Kidney epithelial cell (primary cell): ENCODE measurements around the gene GPR78. TPM values are rescaled to one million over a fixed set of nuclear protein-coding genes. Genes with fewer than 3 reads are reported as not detected.

ENCODE experiments used
- DNase-seq: peaks from one replicate; pipeline ENCODE4 v3.0.0-alpha.2; 2010; ENCODE audit warnings: low read depth
- H3K27me3 ChIP-seq: 2 replicates; pipeline ENCODE4 v1.6.0; 2011; ENCODE audit warnings: low read length; ENCODE audit not compliant: control insufficient read depth, insufficient read depth
- H3K36me3 ChIP-seq: 2 replicates; pipeline ENCODE4 v1.5.1; 2011; ENCODE audit warnings: low read length; ENCODE audit not compliant: control insufficient read depth, insufficient read depth
- H3K4me3 ChIP-seq: 2 replicates; pipeline ENCODE4 v1.5.1; 2011; ENCODE audit warnings: low read depth, mild to moderate bottlenecking, control low read depth, low read length
- total RNA-seq: library from RNA; depleted of rRNA; stranded (reverse); fragments of >200 nt; gene quantifications from 2 replicates; pipeline ENCODE4 v1.2.3, GENCODE V29; 2015
- TF ChIP-seq, protein P1 (sequence below): IDR thresholded peaks from 2 replicates; pipeline ENCODE4 v1.5.1; 2011; ENCODE audit warnings: mild to moderate bottlenecking, moderate library complexity, low read length, control low read depth, inconsistent platforms; ENCODE audit not compliant: insufficient read depth, poor library complexity, severe bottlenecking

The GPR78 gene
- total RNA-seq, 1 donor from 2014 or later: not detected

DNA sequence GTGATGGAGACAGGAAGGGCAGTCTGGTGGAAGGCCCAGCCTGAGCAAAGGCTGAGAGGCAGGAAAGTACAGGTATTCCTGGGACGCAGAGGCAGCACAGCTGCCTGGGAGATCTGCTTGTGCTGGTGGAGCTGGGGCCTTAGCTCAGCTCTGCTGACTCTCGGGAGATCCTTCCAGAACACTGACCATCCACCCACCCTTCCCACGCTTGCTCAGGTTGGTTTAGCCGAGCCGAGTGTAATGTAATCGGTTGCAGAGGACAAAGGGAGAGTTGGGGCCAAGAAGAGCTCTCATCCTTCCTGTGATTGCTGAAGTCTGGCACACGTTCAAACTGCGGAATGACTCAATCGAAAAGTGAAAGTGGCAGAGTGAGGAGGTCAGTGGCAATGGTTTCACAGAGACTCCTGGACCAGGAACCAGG, 43.1 kb upstream of the GPR78 start:
- Histone ChIP-seq H3K27me3 (no peaks in the 10 kb centered on the region), H3K4me3 (no peak overlapping the region), H3K36me3 (no peaks in the 10 kb centered on the region)
- DNase-seq: peak; percentile 69
- TF ChIP-seq, protein P1, sequence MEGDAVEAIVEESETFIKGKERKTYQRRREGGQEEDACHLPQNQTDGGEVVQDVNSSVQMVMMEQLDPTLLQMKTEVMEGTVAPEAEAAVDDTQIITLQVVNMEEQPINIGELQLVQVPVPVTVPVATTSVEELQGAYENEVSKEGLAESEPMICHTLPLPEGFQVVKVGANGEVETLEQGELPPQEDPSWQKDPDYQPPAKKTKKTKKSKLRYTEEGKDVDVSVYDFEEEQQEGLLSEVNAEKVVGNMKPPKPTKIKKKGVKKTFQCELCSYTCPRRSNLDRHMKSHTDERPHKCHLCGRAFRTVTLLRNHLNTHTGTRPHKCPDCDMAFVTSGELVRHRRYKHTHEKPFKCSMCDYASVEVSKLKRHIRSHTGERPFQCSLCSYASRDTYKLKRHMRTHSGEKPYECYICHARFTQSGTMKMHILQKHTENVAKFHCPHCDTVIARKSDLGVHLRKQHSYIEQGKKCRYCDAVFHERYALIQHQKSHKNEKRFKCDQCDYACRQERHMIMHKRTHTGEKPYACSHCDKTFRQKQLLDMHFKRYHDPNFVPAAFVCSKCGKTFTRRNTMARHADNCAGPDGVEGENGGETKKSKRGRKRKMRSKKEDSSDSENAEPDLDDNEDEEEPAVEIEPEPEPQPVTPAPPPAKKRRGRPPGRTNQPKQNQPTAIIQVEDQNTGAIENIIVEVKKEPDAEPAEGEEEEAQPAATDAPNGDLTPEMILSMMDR: no peak

DNA sequence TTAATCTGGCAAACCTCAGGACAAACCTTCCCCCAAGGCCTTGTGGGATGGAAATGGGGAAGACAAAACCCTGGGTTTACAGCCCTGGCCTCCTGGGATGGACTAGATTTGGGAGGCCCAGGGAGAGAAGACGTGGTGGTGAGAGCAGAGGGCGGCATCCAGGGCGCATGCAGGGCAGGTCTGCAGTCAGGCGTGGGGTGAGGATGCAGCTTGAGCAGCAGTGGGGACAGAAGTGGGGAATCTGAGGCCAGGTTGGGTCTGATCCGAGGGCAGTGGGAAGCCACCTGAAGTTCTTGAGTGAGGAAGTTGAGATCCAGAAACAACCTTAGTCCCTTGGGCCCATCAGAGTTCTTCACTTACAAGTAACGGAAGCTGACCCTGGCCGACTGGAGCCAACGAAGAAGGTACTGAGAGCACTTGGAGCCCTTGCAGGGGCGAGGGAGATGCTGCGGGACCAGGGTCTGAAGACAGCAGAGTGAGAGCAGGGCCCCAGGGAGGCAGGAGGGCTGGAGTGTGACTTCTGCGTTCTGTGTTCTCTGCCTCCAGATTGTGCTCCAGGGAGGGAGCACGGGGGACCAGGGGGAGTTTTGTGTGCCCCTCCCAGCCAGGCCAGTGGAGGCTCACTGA, 42.0 kb upstream of the GPR78 start:
- TF ChIP-seq, protein P1: no peak

DNA sequence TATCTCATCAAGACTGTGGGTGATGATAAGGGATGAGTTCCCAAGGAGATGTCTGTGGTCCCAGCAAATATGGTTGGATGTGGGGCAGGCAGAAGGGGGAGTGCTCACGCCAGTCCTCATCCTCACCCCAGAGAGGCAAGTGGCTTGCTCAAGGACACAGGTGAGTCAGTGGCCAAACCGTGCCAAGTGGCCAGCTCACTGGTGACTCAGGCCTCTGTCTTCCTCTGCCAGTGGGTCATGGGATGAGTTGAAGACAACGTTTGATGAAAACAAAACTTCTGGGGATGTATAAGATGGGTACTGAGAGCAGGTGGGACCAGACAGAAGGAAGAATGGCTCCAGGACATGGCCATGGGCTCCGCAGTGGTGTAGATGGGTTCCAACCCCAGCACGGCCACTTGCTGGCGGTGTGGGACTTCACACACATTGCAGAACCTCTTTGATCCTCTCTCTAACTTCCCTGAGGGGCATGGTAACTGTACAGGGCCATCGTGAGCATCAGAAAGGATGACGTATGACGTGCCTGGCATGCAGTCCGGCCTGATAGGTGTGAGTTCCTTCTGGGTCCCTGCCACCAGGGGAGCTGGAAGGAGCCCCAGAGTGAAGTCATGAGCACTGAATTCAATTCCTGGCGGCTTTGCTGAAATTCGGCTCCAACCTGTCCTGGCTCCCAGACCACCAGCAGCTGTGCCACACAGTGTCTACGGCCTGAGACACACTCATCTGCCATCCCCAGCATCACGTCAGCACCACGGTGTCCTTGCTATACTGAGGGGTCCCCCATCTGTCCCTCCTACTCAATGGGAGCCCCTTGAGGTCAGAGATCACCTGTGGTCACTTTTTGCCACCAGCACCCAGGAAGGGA, 41.3 kb upstream of the GPR78 start:
- no peaks in the 10 kb centered on the region for H3K36me3 ChIP-seq
- peak; percentile 49 for DNase-seq
- no peaks in the 10 kb centered on the region for H3K27me3 ChIP-seq
- no peak overlapping the region for H3K4me3 ChIP-seq
- TF ChIP-seq, protein P1: no peak

More for the DNA sequence above, 42.0 kb upstream of the GPR78 start:
- Histone ChIP-seq H3K4me3 (no peak overlapping the region), H3K27me3 (no peaks in the 10 kb centered on the region), H3K36me3 (no peaks in the 10 kb centered on the region)
- no peak for DNase-seq

DNA sequence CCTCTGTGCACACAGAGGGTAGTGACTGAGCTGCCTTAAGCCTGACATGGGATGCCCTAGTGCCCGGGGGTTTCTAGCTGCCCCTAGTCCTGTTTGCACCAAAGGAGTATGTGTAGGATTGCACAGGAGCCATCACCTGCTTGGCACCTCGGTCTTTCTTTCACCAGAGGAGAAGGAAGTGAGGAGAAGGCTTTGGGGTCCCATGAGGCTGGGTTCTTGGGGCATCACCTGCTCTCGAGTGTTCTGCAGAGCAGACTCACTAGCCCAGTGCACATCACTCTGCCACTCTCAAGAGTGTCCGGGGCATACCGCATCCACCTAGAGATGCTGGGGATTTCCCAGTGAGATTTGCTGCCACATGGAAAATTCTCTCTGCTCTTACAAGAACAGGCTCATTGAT, 40.5 kb upstream of the GPR78 start:
- TF ChIP-seq, protein P1: no peak
- Histone ChIP-seq H3K4me3 (no peak overlapping the region), H3K36me3 (no peaks in the 10 kb centered on the region), H3K27me3 (no peaks in the 10 kb centered on the region)
- no peak for DNase-seq

DNA sequence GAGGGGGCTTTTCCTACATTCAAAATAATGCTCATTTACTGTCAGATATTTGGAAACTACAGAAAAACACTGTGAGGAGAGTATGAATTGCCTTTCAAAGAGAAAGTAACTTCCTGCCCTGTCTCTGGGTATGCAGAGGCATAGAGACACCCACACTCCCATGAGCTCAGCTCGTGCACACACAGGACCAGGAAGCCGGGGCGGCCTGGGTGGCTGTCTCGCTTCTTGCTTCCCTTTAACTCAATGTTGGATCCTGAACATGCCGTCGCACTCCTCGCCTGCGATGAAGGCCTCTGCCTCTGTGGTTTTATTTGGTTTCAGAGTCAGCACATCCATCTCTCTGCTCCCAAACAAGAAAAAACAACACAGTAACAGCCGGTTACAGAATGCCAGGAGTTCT, 40.1 kb upstream of the GPR78 start:
- no peak overlapping the region for H3K4me3 ChIP-seq
- H3K36me3 ChIP-seq: no peaks in the 10 kb centered on the region
- TF ChIP-seq, protein P1: no peak
- no peak for DNase-seq
- no peaks in the 10 kb centered on the region for H3K27me3 ChIP-seq
